ENCODE measurements around the gene TSPAN31.
A peak's percentile ranks its signal among the peaks of the same experiment; 100 is the strongest.

TSPAN31 gene

GRCh38 chr12:57735198-57735855 is 9.5 kb upstream of the TSPAN31 start:
- peak in 5 of 56 donors; percentile 15 to 42 (median 31) for DNase-seq

DNA sequence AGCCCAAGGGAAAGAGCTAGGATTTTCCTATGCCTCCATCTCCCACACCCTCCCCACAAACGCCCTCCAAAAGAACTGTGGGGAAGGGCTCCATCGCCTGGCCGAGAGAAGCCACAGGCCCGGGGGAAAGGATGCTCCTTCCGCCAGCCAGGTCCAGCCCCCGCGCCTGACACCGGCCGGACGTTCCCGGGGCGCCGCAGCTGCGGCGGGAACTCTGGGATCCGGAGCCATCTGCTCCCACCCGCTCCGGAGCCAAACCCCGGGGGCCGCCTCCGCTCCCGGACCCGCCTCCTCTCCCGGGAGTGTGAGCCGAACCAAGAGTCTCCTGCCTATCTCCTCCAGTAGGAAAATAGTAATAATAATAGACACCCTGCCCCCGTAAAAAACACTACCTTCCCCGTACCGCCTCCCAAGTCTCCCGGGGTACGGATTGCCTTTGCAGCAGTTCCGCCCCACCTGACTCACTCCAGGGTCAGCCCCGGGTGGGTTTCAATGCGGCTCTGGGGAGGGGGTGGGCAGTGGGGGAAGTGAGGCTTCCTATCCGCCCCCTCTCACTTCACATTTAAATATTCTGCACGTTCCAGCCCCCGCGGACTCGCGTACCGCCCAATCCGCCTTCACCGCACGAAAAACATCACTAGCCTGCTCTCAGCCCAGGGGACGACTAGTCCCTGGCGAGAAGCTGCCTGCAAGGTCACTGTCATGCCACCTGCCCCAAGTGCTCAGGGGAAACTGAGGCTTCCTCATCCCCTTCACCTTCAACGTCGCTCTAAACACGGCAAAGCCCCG is 8.7 kb upstream of the TSPAN31 start:
- peak in 38 of 56 donors; percentile 7 to 77 (median 42) for DNase-seq

- no peak for DNase-seq
Measured at GRCh38 chr12:57736741-57737466, 7.9 kb upstream of the TSPAN31 start.

DNA sequence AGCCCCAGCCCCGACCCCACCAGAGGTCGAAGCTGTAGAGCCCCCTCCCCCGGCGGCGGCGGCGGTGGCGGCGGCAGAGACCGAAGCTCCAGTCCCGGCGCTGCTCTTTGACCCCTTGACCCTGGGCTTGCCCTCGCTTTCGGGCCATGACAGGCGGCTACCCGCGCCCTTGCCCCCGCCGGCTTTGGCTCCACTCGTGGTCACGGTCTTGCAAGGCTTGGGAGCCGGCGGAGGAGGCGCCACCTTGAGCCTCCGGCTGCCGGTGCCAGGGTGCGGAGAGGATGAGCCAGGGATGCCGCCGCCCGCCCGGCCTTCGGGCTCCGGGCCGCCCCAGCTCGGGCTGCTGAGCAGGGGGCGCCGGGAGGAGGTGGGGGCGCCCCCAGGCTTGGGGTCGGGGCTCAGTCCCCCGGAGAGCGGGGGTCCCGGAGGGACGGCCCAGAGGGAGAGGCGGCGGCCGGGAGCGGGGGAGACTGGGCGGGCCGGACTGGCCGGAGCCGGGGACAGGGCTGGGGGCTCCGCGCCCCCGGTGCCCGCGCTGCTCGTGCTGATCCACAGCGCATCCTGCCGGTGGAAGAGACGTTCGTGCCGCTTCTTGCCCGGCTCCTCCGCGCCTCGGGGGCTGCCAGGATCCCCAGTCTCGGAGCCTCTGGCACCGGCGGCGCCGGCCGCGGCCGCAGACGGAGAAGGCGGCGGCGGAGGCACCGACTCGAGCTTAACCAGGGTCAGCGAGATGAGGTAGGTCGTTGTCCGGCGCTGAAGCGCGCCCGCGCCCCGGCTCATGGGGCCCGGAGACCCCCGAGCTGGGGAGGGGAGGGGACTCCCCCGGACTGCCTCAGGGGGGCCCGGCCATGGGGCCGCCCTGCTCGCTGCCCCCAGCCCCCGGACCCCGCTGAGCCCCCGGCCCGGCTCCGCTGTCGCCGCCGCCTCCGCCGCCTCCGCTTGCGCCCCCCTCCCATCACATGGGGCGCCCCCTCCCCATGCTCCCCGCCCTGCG is 7.1 kb upstream of the TSPAN31 start:
- DNase-seq = peak in 2 of 56 donors; percentile 26 to 27

GRCh38 chr12:57738661-57739237 is 6.1 kb upstream of the TSPAN31 start, which contains the start of gene AGAP2:
Gene AGAP2, minus strand, starts transcription at chr12:57738742. Its CDS starts 496 bp downstream, at chr12:57738246.
- DNase-seq = peak in 30 of 56 donors; percentile 10 to 79 (median 38)

DNA sequence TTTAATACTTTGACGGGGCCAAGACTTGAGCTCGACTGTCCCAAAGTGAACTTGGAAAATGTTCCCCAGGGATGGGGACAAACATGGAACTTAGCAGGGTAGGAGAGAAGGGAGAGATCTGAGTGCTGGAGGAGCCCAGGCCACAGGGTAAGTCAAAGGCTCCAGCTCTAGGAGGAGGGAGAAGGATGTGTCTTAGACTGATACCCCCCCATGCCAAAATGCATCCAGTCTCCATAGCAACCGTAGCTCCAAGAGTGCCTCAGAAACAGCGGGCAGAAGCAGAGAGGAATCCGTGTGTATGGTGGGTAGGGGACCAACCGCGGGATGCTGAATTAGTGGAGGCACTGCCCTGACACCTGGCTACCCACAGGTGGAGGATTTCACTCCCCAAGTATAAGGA is 5.5 kb upstream of the TSPAN31 start:
- DNase-seq = peak in 6 of 56 donors; percentile 7 to 41 (median 22)

- DNase-seq = peak in 17 of 56 donors; percentile 14 to 67 (median 39)
Measured at GRCh38 chr12:57739914-57740538, 4.8 kb upstream of the TSPAN31 start.

DNA sequence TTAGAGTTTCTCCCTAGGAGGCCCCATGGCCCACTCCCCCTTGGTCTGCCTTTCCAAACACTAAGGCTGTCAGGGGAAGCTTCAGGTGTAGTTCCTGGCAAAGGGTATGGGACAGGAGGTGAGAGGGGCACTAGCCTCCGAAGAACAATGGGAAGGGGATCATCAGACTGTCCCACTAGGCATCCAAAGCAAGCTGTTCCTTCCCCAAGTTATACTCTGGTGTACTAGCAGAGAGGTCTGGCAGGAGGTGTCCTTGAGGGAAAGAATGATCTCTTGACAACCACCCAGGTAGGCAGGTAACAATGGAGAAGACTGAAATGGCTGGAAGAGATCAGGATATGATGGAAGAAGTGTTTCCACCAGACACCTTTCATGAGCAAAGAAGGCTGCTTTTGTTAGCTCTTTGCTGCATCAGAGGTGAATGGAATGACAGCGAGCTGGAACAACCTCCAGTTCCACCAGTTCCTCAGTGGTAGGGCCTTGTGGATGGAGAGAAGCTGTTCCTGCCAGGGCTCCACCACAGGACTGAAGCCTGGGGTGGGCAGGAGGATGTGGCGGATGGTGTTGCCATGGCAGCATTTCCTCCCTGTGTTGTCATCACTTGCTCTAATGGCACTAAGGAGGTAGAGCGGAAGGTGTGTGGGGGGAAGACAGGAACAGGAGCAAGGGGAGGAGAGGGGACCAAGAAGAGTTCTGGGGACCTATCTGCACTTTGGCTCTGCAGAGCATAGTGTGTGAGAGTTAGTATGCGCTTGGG is 4.0 kb upstream of the TSPAN31 start:
- peak in 37 of 56 donors; percentile 11 to 84 (median 49) for DNase-seq

DNA sequence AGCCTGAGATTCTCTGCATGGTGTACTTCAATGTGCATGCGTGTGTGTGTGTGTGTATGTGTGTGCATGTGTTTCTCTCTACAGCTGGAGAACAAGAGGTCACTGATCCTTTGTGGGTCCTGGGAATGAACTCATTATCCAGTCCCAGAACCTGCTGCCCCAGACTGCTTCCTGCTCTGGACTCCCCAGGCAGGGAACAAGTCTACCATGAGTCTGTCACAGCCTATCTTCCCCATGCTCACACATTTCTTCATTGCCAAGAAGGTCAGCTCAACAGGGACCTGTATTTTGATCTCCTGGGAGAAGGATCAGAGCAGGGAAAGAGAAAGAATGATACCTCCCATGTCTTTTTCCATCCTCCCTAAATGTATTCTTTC is 3.4 kb upstream of the TSPAN31 start:
- no peak for DNase-seq

DNA sequence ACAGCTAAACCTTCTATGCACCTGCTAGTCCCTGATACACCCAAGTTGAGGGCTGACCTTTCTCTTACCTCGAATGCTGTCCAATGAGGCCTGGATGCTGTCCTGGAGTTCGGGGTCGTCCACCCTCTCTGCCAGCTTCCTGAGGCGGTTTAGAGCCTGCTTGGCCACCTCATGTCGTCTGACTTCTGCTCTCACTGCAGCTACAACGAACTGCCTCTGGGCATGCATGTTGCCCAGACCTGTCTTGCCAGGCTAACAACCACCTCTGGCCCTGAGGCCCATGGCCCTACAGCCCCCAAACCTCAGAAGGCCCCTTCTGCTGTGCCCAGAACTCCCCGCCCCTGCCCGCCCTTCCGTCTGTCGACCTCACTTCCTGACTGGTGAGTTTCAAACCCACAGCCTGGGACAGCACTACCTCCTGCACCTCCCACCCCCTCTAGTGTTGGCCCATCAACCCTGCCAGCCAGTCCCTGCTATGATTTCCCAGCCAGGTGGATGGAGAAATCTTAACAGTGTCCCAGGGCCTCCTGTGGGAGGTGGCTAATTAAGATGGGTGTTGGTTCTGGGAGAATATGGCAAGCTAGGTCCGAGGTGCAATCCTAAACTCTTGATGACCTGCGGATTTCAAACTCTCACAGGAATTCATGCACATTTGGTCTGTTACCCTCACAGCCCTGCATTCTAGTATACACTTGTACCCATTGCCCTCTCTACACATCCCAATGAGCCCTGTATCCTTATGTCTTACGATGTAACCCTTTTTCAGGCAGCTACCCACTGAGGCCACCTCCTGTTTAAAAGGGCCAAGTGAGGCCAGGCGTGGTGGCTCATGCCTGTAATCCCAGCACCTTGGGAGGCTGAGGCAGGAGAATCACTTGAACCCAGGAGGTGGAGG is 2.7 kb upstream of the TSPAN31 start:
- DNase-seq = peak in 1 of 56 donors; percentile 6

GRCh38 chr12:57743769-57744168 is 1.1 kb upstream of the TSPAN31 start:
- DNase-seq = no peak

GRCh38 chr12:57744194-57744776 is 554 bp upstream of the TSPAN31 start:
- peak in 22 of 56 donors; percentile 45 to 91 (median 74) for DNase-seq

DNA sequence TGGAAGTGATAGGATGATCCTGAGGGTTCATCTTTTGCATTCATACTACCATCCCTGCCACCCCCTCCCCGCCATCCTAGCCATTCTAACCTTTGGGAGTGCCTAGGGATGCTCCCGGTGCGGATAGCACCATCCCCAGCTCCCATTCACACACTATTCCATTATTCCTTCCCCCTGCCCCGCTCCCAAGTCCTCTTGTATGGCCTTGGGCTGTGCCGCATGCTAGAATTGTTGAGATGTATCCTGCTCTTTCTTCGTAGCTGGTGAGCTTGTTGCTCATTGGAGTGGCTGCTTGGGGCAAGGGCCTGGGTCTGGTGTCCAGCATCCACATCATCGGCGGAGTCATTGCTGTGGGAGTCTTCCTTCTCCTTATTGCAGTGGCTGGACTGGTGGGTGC is 644 bp downstream of the TSPAN31 start:
- DNase-seq = peak in 3 of 56 donors; percentile 21 to 49 (median 25)

DNA sequence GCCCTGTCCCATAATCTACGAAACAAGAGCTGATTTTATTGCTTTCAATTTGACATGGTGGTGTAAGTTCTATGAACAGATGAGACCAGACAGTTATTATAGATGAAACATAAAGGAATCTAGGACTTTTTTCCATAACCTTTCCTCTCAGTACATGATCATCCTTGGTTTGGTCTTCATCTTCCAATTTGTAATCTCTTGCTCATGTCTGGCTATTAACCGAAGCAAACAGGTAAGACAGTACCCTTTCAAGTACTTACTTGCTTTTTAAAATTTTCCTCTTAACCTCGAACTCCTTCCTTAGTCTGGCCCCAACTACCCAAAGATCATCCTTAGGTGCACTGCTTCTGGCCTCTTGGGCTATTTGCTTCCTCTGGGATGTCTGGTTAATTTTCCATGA is 1.2 kb downstream of the TSPAN31 start:
- no peak for DNase-seq

DNA sequence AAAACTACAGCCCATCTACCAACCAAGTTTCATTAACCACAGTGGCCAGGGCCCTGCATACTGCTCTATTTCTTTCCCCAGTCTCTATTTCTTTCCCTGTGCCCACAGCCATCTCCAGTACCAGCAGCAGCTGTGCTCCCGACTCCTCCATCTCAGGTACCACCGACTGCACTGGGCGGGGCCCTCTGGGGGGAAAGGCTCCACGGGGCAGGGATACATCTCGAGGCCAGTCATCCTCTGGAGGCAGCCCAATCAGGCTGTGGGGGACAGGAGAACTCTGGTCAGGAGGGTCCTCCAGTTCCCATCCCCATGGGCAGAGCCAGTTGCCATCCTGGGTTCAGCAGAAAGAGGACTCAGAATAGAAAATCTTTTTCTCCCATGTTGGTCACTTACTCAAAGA is 4.2 kb downstream of the TSPAN31 start:
- no peak for DNase-seq

- DNase-seq = no peak
Measured at GRCh38 chr12:57750561-57751431, 6.0 kb downstream of the TSPAN31 start.

- DNase-seq = no peak
Measured at GRCh38 chr12:57751432-57751787, 6.6 kb downstream of the TSPAN31 start.
